HG02981 (cell line): ENCODE results near the gene DEPDC5.
"Not testable (repeated sequence)": the region's sequence is repeated elsewhere in the genome, so short reads cannot be mapped to it uniquely, and the experiment has no call there.

Experiments used
- ATAC-seq: cut with Tn5 transposase; IDR thresholded peaks from one replicate; pipeline ENCODE4 v1.9.1; 2021; ENCODE audit warnings: mild to moderate bottlenecking, moderate library complexity; ENCODE audit not compliant: unreplicated experiment

The DEPDC5 gene

GRCh38 chr22:31813898-31814297 lies 60.1 kb downstream of the DEPDC5 start:
- not testable (repeated sequence) for ATAC-seq

DNA sequence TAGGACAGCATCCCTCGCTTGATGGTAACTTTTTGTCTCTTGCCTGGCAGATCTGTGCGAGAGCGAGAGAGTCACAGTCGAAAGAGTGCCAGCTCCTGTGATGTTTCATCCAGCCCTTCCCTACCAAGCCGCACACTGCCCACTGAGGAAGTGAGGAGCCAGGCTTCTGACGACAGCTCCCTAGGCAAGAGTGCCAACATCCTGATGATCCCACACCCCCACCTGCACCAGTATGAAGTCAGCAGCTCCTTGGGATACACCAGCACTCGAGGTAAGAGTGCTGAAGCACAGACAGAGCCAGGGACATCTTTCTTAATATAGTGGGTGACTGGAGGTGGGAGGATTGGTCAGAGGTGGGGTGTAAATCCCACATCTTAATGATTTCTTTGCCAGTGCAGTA lies 61.1 kb downstream of the DEPDC5 start:
- no peak for ATAC-seq

GRCh38 chr22:31815383-31815814 lies 61.6 kb downstream of the DEPDC5 start:
- not testable (repeated sequence) for ATAC-seq

DNA sequence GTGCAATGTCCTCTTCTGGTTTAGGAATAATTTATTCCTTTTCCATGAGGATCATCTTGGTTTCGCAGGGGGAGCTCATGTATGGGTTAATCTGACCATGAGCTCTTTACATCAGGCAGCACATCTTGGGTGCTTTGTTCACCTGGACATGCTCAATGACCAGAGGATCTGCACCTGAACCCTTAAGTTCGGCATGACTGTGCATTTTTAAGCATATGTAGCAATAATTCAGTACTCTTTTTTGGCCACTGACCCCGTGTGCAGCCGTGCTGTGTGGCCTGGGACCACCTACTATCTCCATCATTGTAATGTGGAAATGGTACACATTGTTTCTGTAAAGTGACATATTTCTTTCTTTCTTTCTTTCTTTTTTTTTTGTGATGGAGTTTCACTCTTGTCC lies 62.9 kb downstream of the DEPDC5 start:
- no peak for ATAC-seq

- no peak for ATAC-seq
Measured at GRCh38 chr22:31818481-31819392, 64.9 kb downstream of the DEPDC5 start.

- ATAC-seq: no peak
Measured at GRCh38 chr22:31820655-31821054, 66.8 kb downstream of the DEPDC5 start.

DNA sequence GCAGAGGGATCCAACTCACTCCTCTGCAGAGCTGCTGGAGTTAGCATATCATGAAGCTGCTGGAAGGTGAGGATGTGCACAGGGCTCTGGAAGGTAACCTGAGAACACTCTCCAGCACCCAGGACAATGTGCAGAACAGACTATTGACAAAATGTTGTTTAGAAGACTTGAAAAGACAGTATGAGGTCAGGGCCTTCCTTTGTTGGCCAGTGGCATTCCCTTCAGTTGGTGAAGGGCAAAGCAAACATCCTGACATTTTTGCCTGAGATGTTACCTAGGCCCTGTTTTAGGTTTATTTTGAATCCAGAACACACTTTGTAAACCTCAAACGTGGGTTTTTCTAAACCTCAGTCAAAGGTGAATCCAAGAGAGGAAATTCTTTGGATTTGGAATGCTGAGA lies 67.8 kb downstream of the DEPDC5 start:
- ATAC-seq: no peak

- ATAC-seq: no peak
Measured at GRCh38 chr22:31822523-31822922, 68.7 kb downstream of the DEPDC5 start.

- no peak for ATAC-seq
Measured at GRCh38 chr22:31825513-31825912, 71.7 kb downstream of the DEPDC5 start.

DNA sequence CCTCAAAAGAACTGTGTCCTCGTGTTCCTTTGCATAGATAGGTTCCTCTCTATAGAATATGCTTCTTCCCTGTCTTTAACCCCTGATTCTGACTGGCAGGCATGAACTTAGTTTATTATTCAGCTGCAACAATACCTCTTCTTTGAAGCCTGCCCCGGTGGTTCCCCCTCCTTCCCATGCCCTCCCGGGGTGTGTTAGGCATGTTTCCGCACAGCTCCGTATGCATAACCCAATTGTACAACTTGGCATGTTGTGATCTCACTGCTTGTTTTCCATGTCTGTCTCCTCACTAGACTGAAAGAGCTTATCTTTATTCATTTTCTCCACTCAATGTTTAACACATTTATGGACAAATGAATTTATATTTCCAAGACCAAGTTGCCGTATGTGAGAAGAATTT lies 72.6 kb downstream of the DEPDC5 start:
- ATAC-seq: no peak

GRCh38 chr22:31828739-31829138 lies 74.9 kb downstream of the DEPDC5 start:
- ATAC-seq: no peak

- no peak for ATAC-seq
Measured at GRCh38 chr22:31829505-31829904, 75.7 kb downstream of the DEPDC5 start.

GRCh38 chr22:31830721-31831070 lies 76.9 kb downstream of the DEPDC5 start:
- no peak for ATAC-seq

- no peak for ATAC-seq
Measured at GRCh38 chr22:31833930-31834329, 80.1 kb downstream of the DEPDC5 start.

DNA sequence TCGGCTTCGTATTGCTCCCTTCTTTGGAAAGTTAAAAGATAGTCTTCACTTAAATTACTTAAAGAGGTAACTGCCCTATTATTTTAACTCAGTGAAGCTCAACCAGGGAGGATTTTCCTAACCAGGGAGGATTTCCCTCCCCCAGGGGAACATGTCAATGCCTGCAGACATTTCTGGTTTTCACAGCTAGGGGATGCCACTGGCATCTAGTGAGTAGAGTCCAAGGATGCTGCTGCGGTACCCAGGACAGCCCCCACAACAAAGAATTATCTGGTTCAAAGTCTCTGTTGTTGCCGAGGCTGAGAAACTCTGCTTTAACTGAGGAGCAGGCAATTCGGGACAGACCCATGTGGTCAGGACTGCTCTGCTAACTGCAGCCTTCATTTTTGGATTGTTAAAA lies 82.2 kb downstream of the DEPDC5 start:
- ATAC-seq: no peak

GRCh38 chr22:31838917-31839316 lies 85.1 kb downstream of the DEPDC5 start:
- ATAC-seq: no peak

GRCh38 chr22:31839986-31840385 lies 86.2 kb downstream of the DEPDC5 start:
- ATAC-seq: no peak

GRCh38 chr22:31840585-31840984 lies 86.8 kb downstream of the DEPDC5 start:
- ATAC-seq: no peak

DNA sequence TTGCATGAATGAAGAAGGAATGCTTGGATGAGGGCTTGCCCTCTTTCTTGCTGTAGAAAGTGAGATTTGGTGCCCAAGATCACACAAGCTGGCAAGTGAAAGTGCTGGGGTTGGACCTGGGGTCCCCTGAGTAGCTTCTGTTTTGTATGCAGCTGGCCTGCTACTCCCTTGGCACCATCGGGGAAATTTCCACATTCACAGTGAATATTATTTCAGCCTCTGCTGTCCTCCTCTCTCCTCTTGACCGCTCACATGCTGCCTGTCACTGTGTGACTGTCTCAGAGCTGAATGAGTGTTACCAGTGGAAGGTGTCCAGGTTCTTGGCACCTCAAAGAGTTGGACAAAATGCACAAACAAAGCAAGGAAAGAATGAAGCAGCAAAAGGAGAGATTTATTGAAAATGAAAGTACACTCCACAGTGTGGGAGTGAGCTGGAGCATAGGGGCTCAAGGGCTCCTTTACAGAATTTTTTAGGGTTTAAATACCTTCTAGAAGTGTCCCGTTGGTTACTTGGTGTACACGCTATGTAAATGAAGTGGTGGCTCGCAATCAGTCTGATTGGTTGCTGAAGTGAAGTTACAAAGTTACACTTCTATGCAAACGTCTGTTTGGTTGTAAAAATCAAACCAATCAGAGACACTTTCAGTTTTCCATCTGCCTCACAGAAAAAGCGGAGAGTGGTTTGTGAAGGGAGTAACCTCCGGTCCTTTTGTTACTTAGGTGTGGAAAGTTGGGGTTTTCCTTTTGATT lies 87.4 kb downstream of the DEPDC5 start:
- no peak for ATAC-seq

- no peak for ATAC-seq
Measured at GRCh38 chr22:31843526-31843925, 89.7 kb downstream of the DEPDC5 start.

DNA sequence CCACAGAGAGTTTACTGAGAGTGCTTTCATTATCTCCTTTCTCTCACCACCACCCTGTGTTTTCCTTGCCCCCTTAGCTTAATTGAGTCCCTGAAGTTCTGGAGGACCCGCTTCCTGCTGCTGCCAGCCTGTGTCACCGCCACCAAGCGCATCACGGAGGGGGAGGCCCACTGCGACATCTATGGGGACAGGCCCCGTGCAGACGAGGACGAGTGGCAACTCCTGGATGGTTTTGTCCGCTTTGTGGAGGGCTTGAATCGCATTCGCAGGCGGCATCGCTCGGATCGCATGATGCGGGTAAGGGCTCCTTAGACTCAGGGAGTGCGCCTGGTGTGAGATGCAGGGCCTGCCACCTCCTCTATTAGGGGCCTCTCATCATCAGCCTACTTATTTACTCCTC lies 91.1 kb downstream of the DEPDC5 start:
- no peak for ATAC-seq
